GM21367 (cell line): ENCODE data around the gene PLA1A.
"Not testable (repeated sequence)": the region's sequence is repeated elsewhere in the genome, so short reads cannot be mapped to it uniquely, and the experiment has no call there.

Experiments used
- ATAC-seq: cut with Tn5 transposase; IDR thresholded peaks from one replicate; pipeline ENCODE4 v1.9.1; 2021; ENCODE audit not compliant: unreplicated experiment

PLA1A gene

GRCh38 chr3:119575507-119575906, 22.2 kb upstream of the PLA1A start:
- ATAC-seq: no peak

GRCh38 chr3:119579366-119580066, 18.2 kb upstream of the PLA1A start, which contains the start of gene ADPRH:
TSS of gene ADPRH (plus strand) at chr3:119579492. CDS start at chr3:119582170, 2,678 bp downstream.
- peak; percentile 48 for ATAC-seq

- ATAC-seq: peak; percentile 67
These were observed 17.5 kb upstream of the PLA1A start for GRCh38 chr3:119580067-119580760.

- ATAC-seq: no peak
These were observed 15.5 kb upstream of the PLA1A start for GRCh38 chr3:119582178-119582577.

GRCh38 chr3:119585208-119585607, 12.5 kb upstream of the PLA1A start:
- ATAC-seq: no peak

GRCh38 chr3:119585856-119586570, 11.7 kb upstream of the PLA1A start:
- ATAC-seq: no peak

GRCh38 chr3:119586733-119587172, 10.9 kb upstream of the PLA1A start:
- no peak for ATAC-seq

GRCh38 chr3:119588112-119588511, 9.6 kb upstream of the PLA1A start:
- no peak for ATAC-seq

- ATAC-seq: no peak
These were observed 8.4 kb upstream of the PLA1A start for GRCh38 chr3:119589102-119589773.

GRCh38 chr3:119590706-119591105, 7.0 kb upstream of the PLA1A start:
- ATAC-seq: no peak

- no peak for ATAC-seq
These were observed 4.8 kb upstream of the PLA1A start for GRCh38 chr3:119592861-119593260.

GRCh38 chr3:119594066-119594465, 3.6 kb upstream of the PLA1A start:
- no peak for ATAC-seq

- ATAC-seq: not testable (repeated sequence)
These were observed 2.8 kb upstream of the PLA1A start for GRCh38 chr3:119594929-119595328.

GRCh38 chr3:119595639-119596334, 1.9 kb upstream of the PLA1A start:
- no peak for ATAC-seq

- no peak for ATAC-seq
These were observed 1.3 kb upstream of the PLA1A start for GRCh38 chr3:119596398-119596797.

GRCh38 chr3:119598410-119599098, 869 bp downstream of the PLA1A start:
- peak; percentile 35 for ATAC-seq

- no peak for ATAC-seq
These were observed 2.0 kb downstream of the PLA1A start for GRCh38 chr3:119599558-119600174.

GRCh38 chr3:119600732-119601131, 3.0 kb downstream of the PLA1A start:
- peak; percentile 70 for ATAC-seq

- no peak for ATAC-seq
These were observed 3.5 kb downstream of the PLA1A start for GRCh38 chr3:119601154-119601553.

- ATAC-seq: no peak
These were observed 5.0 kb downstream of the PLA1A start for GRCh38 chr3:119602676-119603075.
